H1 (cell line): ENCODE measurements around the gene GRXCR2. TPM values are rescaled to one million over a fixed set of nuclear protein-coding genes. Genes with fewer than 3 reads are reported as not detected.

Experiments used
- CTCF ChIA-PET: fragments of 300-600 bp; sonication (Branson Sonifier 250); formaldehyde crosslinking; loops from one replicate; lab custom pipeline; 2021; ENCODE audit not compliant: partially characterized antibody; lab: Charles Lee
- POLR2A ChIA-PET: fragments of 300-600 bp; sonication (Branson Sonifier 250); formaldehyde crosslinking; loops from one replicate; lab custom pipeline; 2021; ENCODE audit warnings: inconsistent platforms; ENCODE audit not compliant: partially characterized antibody; lab: Charles Lee
- DNase-seq, 2 experiments: peaks; one replicate each; pipeline versions ENCODE4 v3.0.0 to v3.0.0-alpha.2; 2010 to 2022; ENCODE audit warnings: low spot score in 2 of 2, low read depth in 1 of 2, mixed read lengths in 1 of 2
- FAIRE-seq: peaks from 2 replicates; lab custom pipeline; 2011; peaks lifted over from hg19 to GRCh38; lab: Jason Lieb, UNC
- H2AFZ ChIP-seq: 2 replicates; pipeline ENCODE4 v1.8.1; 2012; ENCODE audit warnings: low read length, inconsistent platforms
- H2AK5ac ChIP-seq: 2 replicates; pipeline ENCODE4 v1.6.1; 2013; ENCODE audit warnings: low read depth, low read length
- H2BK120ac ChIP-seq: replicated peaks from 2 replicates; pipeline ENCODE3; 2013; ENCODE audit warnings: low read depth, low read length, inconsistent platforms
- H2BK12ac ChIP-seq: 2 replicates; pipeline ENCODE4 v1.6.1; 2013; ENCODE audit warnings: low read depth, low read length
- H2BK15ac ChIP-seq: 2 replicates; pipeline ENCODE4 v1.6.1; 2013; ENCODE audit warnings: low read length
- H2BK20ac ChIP-seq: 2 replicates; pipeline ENCODE4 v1.6.1; 2013; ENCODE audit warnings: low read length
- H2BK5ac ChIP-seq: 2 replicates; pipeline ENCODE4 v1.6.1; 2013; ENCODE audit warnings: low read depth, low read length
- H3K14ac ChIP-seq: 2 replicates; pipeline ENCODE4 v1.6.1; 2013; ENCODE audit warnings: inconsistent platforms; ENCODE audit not compliant: insufficient read length
- H3K18ac ChIP-seq: 2 replicates; pipeline ENCODE4 v1.6.1; 2013; ENCODE audit warnings: low read length; ENCODE audit errors: extremely low read depth
- H3K23ac ChIP-seq: 2 replicates; pipeline ENCODE4 v1.6.1; 2013; ENCODE audit warnings: inconsistent platforms; ENCODE audit not compliant: insufficient read length
- H3K23me2 ChIP-seq: 2 replicates; pipeline ENCODE4 v1.6.1; 2013; ENCODE audit warnings: low read depth, low read length
- H3K27ac ChIP-seq: 2 replicates; pipeline ENCODE4 v1.6.1; 2011; ENCODE audit warnings: low read depth, low read length, inconsistent platforms
- H3K27me3 ChIP-seq, 4 experiments: replicated peaks in 1 of 4; 1 replicate in 1 of 4; 2 replicates in 3 of 4; pipeline versions ENCODE4 v1.6.1 to v1.8.1; 2011 to 2013; ENCODE audit warnings: low read length in 3 of 4, mild to moderate bottlenecking in 3 of 4, inconsistent platforms in 2 of 4, mixed read lengths in 2 of 4, moderate library complexity in 1 of 4; ENCODE audit not compliant: control insufficient read depth in 3 of 4, insufficient read depth in 3 of 4; ENCODE audit errors: extremely low read depth in 1 of 4
- H3K36me3 ChIP-seq, 4 experiments: 2 replicates each; pipeline versions ENCODE4 v1.6.1 to v1.8.1; 2011 to 2013; ENCODE audit warnings: mild to moderate bottlenecking in 4 of 4, low read length in 3 of 4, moderate library complexity in 2 of 4, control low read depth in 1 of 4, inconsistent platforms in 1 of 4; ENCODE audit not compliant: insufficient read depth in 4 of 4, control insufficient read depth in 2 of 4
- H3K4ac ChIP-seq: replicated peaks from 2 replicates; pipeline ENCODE3; 2013; ENCODE audit warnings: low read length, low read depth, mixed read lengths, inconsistent platforms; ENCODE audit not compliant: insufficient read length
- H3K4me1 ChIP-seq, 4 experiments: replicated peaks in 1 of 4; 1 replicate in 1 of 4; 2 replicates in 3 of 4; pipeline versions ENCODE4 v1.6.1 to v1.8.1; 2011 to 2013; ENCODE audit warnings: low read length in 3 of 4, inconsistent platforms in 2 of 4, mixed read lengths in 1 of 4; ENCODE audit not compliant: insufficient read depth in 4 of 4, control insufficient read depth in 3 of 4
- H3K4me2 ChIP-seq, 2 experiments: 2 replicates each; pipeline versions ENCODE4 v1.6.1 to v1.8.1; 2011 to 2013; ENCODE audit warnings: low read depth in 2 of 2, low read length in 2 of 2, control low read depth in 1 of 2, inconsistent platforms in 1 of 2, mild to moderate bottlenecking in 1 of 2; ENCODE audit not compliant: insufficient read depth in 1 of 2
- H3K4me3 ChIP-seq, 4 experiments: fragments of 200-600, 300-600 bp in 1 of 4; sonication (generic), shearing (Covaris generic), sonication (Bioruptor Twin) in 1 of 4; 2 replicates each; pipeline versions ENCODE4 v1.5.1 to v1.8.1; 2011 to 2016; ENCODE audit warnings: low read length in 4 of 4, low read depth in 3 of 4, control low read depth in 2 of 4, inconsistent platforms in 2 of 4, mild to moderate bottlenecking in 2 of 4, mixed read lengths in 1 of 4, moderate library complexity in 1 of 4; ENCODE audit not compliant: insufficient read depth in 2 of 4; ENCODE audit errors: extremely low read depth in 1 of 4
- H3K56ac ChIP-seq: replicated peaks from 2 replicates; pipeline ENCODE3; 2013; ENCODE audit warnings: low read depth, mild to moderate bottlenecking, mixed read lengths, low read length, inconsistent platforms; ENCODE audit not compliant: insufficient read length
- H3K79me1 ChIP-seq: 2 replicates; pipeline ENCODE4 v1.6.1; 2013; ENCODE audit warnings: low read depth, low read length, control low read depth
- H3K79me2 ChIP-seq, 2 experiments: 2 replicates each; pipeline versions ENCODE4 v1.6.1 to v1.8.1; 2012 to 2013; ENCODE audit warnings: low read length in 2 of 2, mild to moderate bottlenecking in 2 of 2, inconsistent platforms in 1 of 2; ENCODE audit not compliant: insufficient read depth in 2 of 2, control insufficient read depth in 1 of 2
- H3K9ac ChIP-seq, 4 experiments: replicated peaks in 1 of 4; 1 replicate in 1 of 4; 2 replicates in 3 of 4; pipeline versions ENCODE4 v1.6.1 to v1.8.1; 2011 to 2013; ENCODE audit warnings: low read depth in 3 of 4, low read length in 3 of 4, control low read depth in 2 of 4, mild to moderate bottlenecking in 2 of 4, moderate library complexity in 2 of 4, inconsistent platforms in 1 of 4; ENCODE audit errors: extremely low read depth in 1 of 4
- H3K9me3 ChIP-seq, 2 experiments: 2 replicates each; pipeline versions ENCODE4 v1.6.1 to v1.8.1; 2012 to 2013; ENCODE audit warnings: mild to moderate bottlenecking in 2 of 2, moderate library complexity in 2 of 2, control low read depth in 1 of 2, inconsistent platforms in 1 of 2, low read depth in 1 of 2, low read length in 1 of 2, mixed read lengths in 1 of 2; ENCODE audit not compliant: insufficient read depth in 2 of 2
- H4K20me1 ChIP-seq, 2 experiments: replicated peaks in 1 of 2; 2 replicates each; pipeline versions ENCODE3 to v1.8.1; 2011 to 2013; ENCODE audit warnings: inconsistent platforms in 2 of 2, low read length in 2 of 2, mild to moderate bottlenecking in 1 of 2; ENCODE audit not compliant: insufficient read depth in 2 of 2, control insufficient read depth in 1 of 2
- H4K5ac ChIP-seq: 2 replicates; pipeline ENCODE4 v1.6.1; 2013; ENCODE audit warnings: low read length, low read depth, mixed read lengths, inconsistent platforms; ENCODE audit not compliant: insufficient read length
- H4K8ac ChIP-seq: 2 replicates; pipeline ENCODE4 v1.8.0; 2013; ENCODE audit warnings: mild to moderate bottlenecking, moderate library complexity, low read length, inconsistent platforms; ENCODE audit not compliant: insufficient read depth; ENCODE audit errors: extremely low read depth
- H4K91ac ChIP-seq: replicated peaks from 2 replicates; pipeline ENCODE3; 2013; ENCODE audit warnings: low read length, mixed read lengths, inconsistent platforms; ENCODE audit not compliant: insufficient read length
- BCL11A ChIP-seq, 2 experiments: IDR thresholded peaks; one replicate each; pipeline ENCODE4 v1.6.1; 2011; ENCODE audit warnings: low read depth in 2 of 2, low read length in 2 of 2, mild to moderate bottlenecking in 2 of 2
- KDM5A ChIP-seq: fragments of 200-600 bp; IDR thresholded peaks from 2 replicates; pipeline ENCODE4 v1.7.1; 2012; ENCODE audit warnings: mild to moderate bottlenecking, low read length, inconsistent platforms, mixed read lengths
- POLR2AphosphoS5 ChIP-seq: IDR thresholded peaks from 2 replicates; pipeline ENCODE4 v1.6.1; 2011; ENCODE audit warnings: low read depth, low read length
- RAD21 ChIP-seq, 2 experiments: IDR thresholded peaks in 1 of 2; conservative IDR thresholded peaks in 1 of 2; 2 replicates each; pipeline ENCODE4 v1.6.1; 2011; ENCODE audit warnings: low read depth in 2 of 2, low read length in 2 of 2, improper control_type of control experiment in 1 of 2, inconsistent platforms in 1 of 2, mild to moderate bottlenecking in 1 of 2, moderate library complexity in 1 of 2
- RBBP5 ChIP-seq: IDR thresholded peaks from 2 replicates; pipeline ENCODE4 v1.7.1; 2012; ENCODE audit warnings: low read depth, mild to moderate bottlenecking, inconsistent platforms, low read length, moderate library complexity, borderline replicate concordance
- SIN3A ChIP-seq, 2 experiments: IDR thresholded peaks in 1 of 2; conservative IDR thresholded peaks in 1 of 2; 2 replicates each; pipeline ENCODE4 v1.6.1; 2011 to 2012; ENCODE audit warnings: low read length in 2 of 2, improper control_type of control experiment in 1 of 2, low read depth in 1 of 2, mild to moderate bottlenecking in 1 of 2
- SIRT6 ChIP-seq: IDR thresholded peaks from one replicate; pipeline ENCODE4 v1.7.1; 2012; ENCODE audit warnings: low read length, inconsistent platforms
- SP2 ChIP-seq: IDR thresholded peaks from 2 replicates; pipeline ENCODE4 v1.6.1; 2012; ENCODE audit warnings: mild to moderate bottlenecking, low read length, inconsistent platforms
- TEAD4 ChIP-seq: IDR thresholded peaks from 2 replicates; pipeline ENCODE4 v1.6.1; 2012; ENCODE audit warnings: low read depth, low read length, inconsistent platforms, mixed read lengths
- WGBS, 2 experiments: shearing (Covaris generic) in 1 of 2; methylation state at CpG; one replicate each; pipeline versions ENCODE4 v1.1.6 to v1.1.7; 2013 to 2015; ENCODE audit warnings: low lambda C conversion rate in 2 of 2, mixed read lengths in 2 of 2, inconsistent platforms in 1 of 2, low coverage in 1 of 2, missing lambda C conversion rate in 1 of 2; ENCODE audit not compliant: insufficient replicate concordance in 2 of 2, insufficient coverage in 1 of 2, insufficient read length in 1 of 2; ENCODE audit errors: extremely low coverage in 1 of 2, missing lambda C conversion rate in 1 of 2; 5-methylcytosine and 5-hydroxymethylcytosine counted together
- polyA plus RNA-seq, 7 experiments: library from polyadenylated mRNA; depleted of rRNA in 3 of 7; stranded (reverse) in 5 of 7; unstranded in 2 of 7; fragments of >200 nt in 5 of 7; fragments of 200-250 nt in 2 of 7; gene quantifications; 1 replicate in 5 of 7; 2 replicates in 1 of 7; 4 replicates in 1 of 7; pipeline versions ENCODE4 v1.2.1 to v1.2.3, GENCODE V29; 2011 to 2013; ENCODE audit warnings: missing spikeins in 2 of 7, mixed read lengths in 2 of 7
- total RNA-seq: library from RNA; stranded (reverse); fragmentation: NEBNext Ultra II Directional; extraction: Animal tissue kit (Norgen Biotek cat#: 25700); gene quantifications from 2 replicates; pipeline ENCODE4 v1.2.1, GENCODE V29; 2021
- TF ChIP-seq, protein P1 (sequence below): IDR thresholded peaks from 2 replicates; pipeline ENCODE4 v1.6.1; 2012; ENCODE audit warnings: inconsistent platforms
- TF ChIP-seq, protein P2 (sequence below), 3 experiments: IDR thresholded peaks; 1 replicate in 2 of 3; 2 replicates in 1 of 3; pipeline versions ENCODE4 v1.5.1 to v1.6.1; 2011; ENCODE audit warnings: low read length in 3 of 3, mild to moderate bottlenecking in 3 of 3, inconsistent platforms in 2 of 3, low read depth in 1 of 3, moderate library complexity in 1 of 3; ENCODE audit not compliant: insufficient read depth in 1 of 3; ENCODE audit errors: control extremely low read depth in 1 of 3

The GRXCR2 gene
- total and polyA plus RNA-seq, 2 of the 8 experiments (the other 6 are each of a cell fraction or from before 2014, with no cell fraction given) = not detected

DNA sequence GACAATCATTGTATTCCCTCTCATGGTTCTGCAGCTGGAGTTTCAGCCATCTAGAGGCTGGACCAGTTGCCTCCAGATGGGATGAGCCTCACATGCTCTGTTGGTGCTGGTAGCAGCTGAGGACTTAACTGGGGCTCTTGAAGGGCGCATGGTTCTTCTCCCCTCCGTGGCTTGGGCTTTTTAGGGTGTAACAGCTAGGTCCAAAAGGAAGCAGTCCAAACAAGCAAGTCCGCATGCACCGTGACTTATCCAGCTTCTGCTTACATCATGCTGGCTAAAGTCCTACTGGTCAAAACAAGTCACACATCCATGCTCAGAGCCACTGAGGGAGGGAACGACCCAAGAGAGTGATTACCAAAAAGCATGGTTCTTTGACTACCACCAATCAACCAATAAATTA, 31.9 kb upstream of the GRXCR2 start:
- H2BK12ac ChIP-seq = no peak overlapping the region
- POLR2A ChIA-PET = no interaction called here
- H3K27me3 ChIP-seq = no peaks in the 10 kb centered on the region
- no peak overlapping the region for H2AFZ ChIP-seq
- H3K9me3 ChIP-seq = no peaks in the 10 kb centered on the region
- H3K27ac ChIP-seq = no peak overlapping the region
- H2BK5ac ChIP-seq = no peak overlapping the region
- DNase-seq = no peak
- H4K91ac ChIP-seq = no peak overlapping the region
- H3K4ac ChIP-seq = no peak overlapping the region
- no peak overlapping the region for H3K23ac ChIP-seq
- H3K4me1 ChIP-seq = no peaks in the 10 kb centered on the region
- no peak for FAIRE-seq
- no peak overlapping the region for H3K14ac ChIP-seq
- no peak overlapping the region for H4K5ac ChIP-seq
- no peak overlapping the region for H3K18ac ChIP-seq
- no peak overlapping the region for H2BK20ac ChIP-seq
- H3K4me3 ChIP-seq = no peak overlapping the region
- H3K56ac ChIP-seq = no peak overlapping the region
- H3K79me2 ChIP-seq = no peaks in the 10 kb centered on the region
- H3K36me3 ChIP-seq = no peaks in the 10 kb centered on the region
- WGBS, 2 experiments = 90% methylated on average over 5 of the region's 5 CpGs; no CpG with 5 or more reads in 1 of the 2 experiments
- no peak overlapping the region for H2BK15ac ChIP-seq
- H2BK120ac ChIP-seq = no peak overlapping the region
- no peak overlapping the region for H4K8ac ChIP-seq
- H3K4me2 ChIP-seq = no peak overlapping the region
- H3K79me1 ChIP-seq = no peaks in the 10 kb centered on the region
- H2AK5ac ChIP-seq = no peak overlapping the region
- no peaks in the 10 kb centered on the region for H3K23me2 ChIP-seq
- CTCF ChIA-PET = interaction anchor here (0.9 to 6.4 kb wide), 6 partner anchors 13 to 151 kb away, joined by 3 to 49 read pairs (median 4); no protein-coding TSS in a partner anchor
- H4K20me1 ChIP-seq = no peaks in the 10 kb centered on the region
- H3K9ac ChIP-seq = no peak overlapping the region
- TF ChIP-seq, protein P1, sequence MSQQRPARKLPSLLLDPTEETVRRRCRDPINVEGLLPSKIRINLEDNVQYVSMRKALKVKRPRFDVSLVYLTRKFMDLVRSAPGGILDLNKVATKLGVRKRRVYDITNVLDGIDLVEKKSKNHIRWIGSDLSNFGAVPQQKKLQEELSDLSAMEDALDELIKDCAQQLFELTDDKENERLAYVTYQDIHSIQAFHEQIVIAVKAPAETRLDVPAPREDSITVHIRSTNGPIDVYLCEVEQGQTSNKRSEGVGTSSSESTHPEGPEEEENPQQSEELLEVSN = no peak
- TF ChIP-seq TEAD4 = no peak
- TF ChIP-seq BCL11A (IDR thresholded peaks at IDR 0.05; ENCODE audit: low read depth in 2 of 2, low read length in 2 of 2) = no peak
- TF ChIP-seq SP2 = no peak
- no peak for TF ChIP-seq SIRT6
- no peak for TF ChIP-seq RAD21 (IDR thresholded peaks at IDR 0.05 in 1 of 2, conservative IDR thresholded peaks at IDR 0.05 in 1 of 2; ENCODE audit: low read depth in 2 of 2, low read length in 2 of 2)
- TF ChIP-seq, protein P2, sequence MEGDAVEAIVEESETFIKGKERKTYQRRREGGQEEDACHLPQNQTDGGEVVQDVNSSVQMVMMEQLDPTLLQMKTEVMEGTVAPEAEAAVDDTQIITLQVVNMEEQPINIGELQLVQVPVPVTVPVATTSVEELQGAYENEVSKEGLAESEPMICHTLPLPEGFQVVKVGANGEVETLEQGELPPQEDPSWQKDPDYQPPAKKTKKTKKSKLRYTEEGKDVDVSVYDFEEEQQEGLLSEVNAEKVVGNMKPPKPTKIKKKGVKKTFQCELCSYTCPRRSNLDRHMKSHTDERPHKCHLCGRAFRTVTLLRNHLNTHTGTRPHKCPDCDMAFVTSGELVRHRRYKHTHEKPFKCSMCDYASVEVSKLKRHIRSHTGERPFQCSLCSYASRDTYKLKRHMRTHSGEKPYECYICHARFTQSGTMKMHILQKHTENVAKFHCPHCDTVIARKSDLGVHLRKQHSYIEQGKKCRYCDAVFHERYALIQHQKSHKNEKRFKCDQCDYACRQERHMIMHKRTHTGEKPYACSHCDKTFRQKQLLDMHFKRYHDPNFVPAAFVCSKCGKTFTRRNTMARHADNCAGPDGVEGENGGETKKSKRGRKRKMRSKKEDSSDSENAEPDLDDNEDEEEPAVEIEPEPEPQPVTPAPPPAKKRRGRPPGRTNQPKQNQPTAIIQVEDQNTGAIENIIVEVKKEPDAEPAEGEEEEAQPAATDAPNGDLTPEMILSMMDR (IDR thresholded peaks at IDR 0.05; ENCODE audit: control extremely low read depth in 1 of 3, insufficient read depth in 1 of 3, low read depth in 1 of 3, low read length in 3 of 3) = no peak
- TF ChIP-seq KDM5A = no peak
- TF ChIP-seq RBBP5 = no peak
- TF ChIP-seq POLR2AphosphoS5 = no peak
- no peak for TF ChIP-seq SIN3A (conservative IDR thresholded peaks at IDR 0.05 in 1 of 2, IDR thresholded peaks at IDR 0.05 in 1 of 2; ENCODE audit: low read depth in 1 of 2, low read length in 2 of 2)
